Stimulated activated CD4-positive, alpha-beta T cell treated with anti-CD3 and anti-CD28 coated beads, Interleukin-15, amount 100 ng/mL, for 48 hours (primary cell): ENCODE data around the gene CCL3.
"Not testable (repeated sequence)": the region's sequence is repeated elsewhere in the genome, so short reads cannot be mapped to it uniquely, and the experiment has no call there.

Experiments used
- DNase-seq, 2 donors: peaks; one replicate each; pipeline ENCODE4 v3.0.0-alpha.2; 2020; ENCODE audit warnings: low read depth in 2 of 2

The CCL3 gene

GRCh38 chr17:36089888-36090836, at the start of gene CCL3:
TSS of gene CCL3 (minus strand) at chr17:36090143. CDS start at chr17:36090058, 85 bp downstream.
- peak; percentile 37 to 39 for DNase-seq

- no peak for DNase-seq
Measured at GRCh38 chr17:36136439-36136838, 46.5 kb upstream of the CCL3 start.

GRCh38 chr17:36136036-36136435, 46.1 kb upstream of the CCL3 start:
- DNase-seq: no peak

GRCh38 chr17:36135465-36135864, 45.5 kb upstream of the CCL3 start:
- no peak for DNase-seq

- no peak for DNase-seq
Measured at GRCh38 chr17:36133602-36134236, 43.8 kb upstream of the CCL3 start.

GRCh38 chr17:36132421-36132831, 42.5 kb upstream of the CCL3 start:
- no peak for DNase-seq

- no peak for DNase-seq
Measured at GRCh38 chr17:36131931-36132330, 42.0 kb upstream of the CCL3 start.

GRCh38 chr17:36131421-36131820, 41.5 kb upstream of the CCL3 start:
- no peak for DNase-seq

GRCh38 chr17:36130346-36130745, 40.4 kb upstream of the CCL3 start:
- no peak for DNase-seq

GRCh38 chr17:36129616-36130015, 39.7 kb upstream of the CCL3 start:
- DNase-seq: no peak

- DNase-seq: no peak
Measured at GRCh38 chr17:36128411-36128978, 38.6 kb upstream of the CCL3 start.

- DNase-seq: no peak
Measured at GRCh38 chr17:36127911-36128310, 38.0 kb upstream of the CCL3 start.

- no peak for DNase-seq
Measured at GRCh38 chr17:36127199-36127893, 37.4 kb upstream of the CCL3 start.

- DNase-seq: no peak
Measured at GRCh38 chr17:36124879-36125824, 35.2 kb upstream of the CCL3 start.

- no peak for DNase-seq
Measured at GRCh38 chr17:36123431-36123830, 33.5 kb upstream of the CCL3 start.

- DNase-seq: not testable (repeated sequence)
Measured at GRCh38 chr17:36121099-36121498, 31.2 kb upstream of the CCL3 start.

GRCh38 chr17:36120221-36120620, 30.3 kb upstream of the CCL3 start:
- no peak for DNase-seq

- DNase-seq: no peak
Measured at GRCh38 chr17:36118477-36119353, 28.8 kb upstream of the CCL3 start.

- DNase-seq: peak; percentile 32 to 47
Measured at GRCh38 chr17:36117505-36118382, 27.8 kb upstream of the CCL3 start.
